Colonic mucosa (tissue), 4 donors: Measurements from ENCODE around the gene NR2F2. TPM values are rescaled to one million over a fixed set of nuclear protein-coding genes. Genes with fewer than 3 reads are reported as not detected.

ENCODE experiments used
- DNase-seq: peaks from one replicate; pipeline ENCODE4 v3.0.0-alpha.2; 2020
- H3K27ac ChIP-seq: fragments of 200-600 bp; one replicate; pipeline ENCODE4 v1.8.0; 2021
- H3K27me3 ChIP-seq: fragments of 200-600 bp; one replicate; pipeline ENCODE4 v1.8.0; 2021
- H3K36me3 ChIP-seq: fragments of 200-600 bp; one replicate; pipeline ENCODE4 v1.8.0; 2021
- H3K4me1 ChIP-seq: fragments of 200-600 bp; one replicate; pipeline ENCODE4 v1.8.0; 2021; ENCODE audit warnings: mild to moderate bottlenecking
- H3K4me3 ChIP-seq: fragments of 200-600 bp; one replicate; pipeline ENCODE4 v1.8.0; 2021
- H3K9ac ChIP-seq, 2 donors: one replicate each; pipeline ENCODE4 v1.7.0; 2013; ENCODE audit warnings: control low read depth in 2 of 2, low read depth in 2 of 2, low read length in 2 of 2
- H3K9me3 ChIP-seq: fragments of 200-600 bp; one replicate; pipeline ENCODE4 v1.8.0; 2021
- intact Hi-C: fragments of 100-400 bp; cut with DNase I; formaldehyde crosslinking; loops from one replicate; pipeline ENCODE4 v1.14.1; 2022
- total RNA-seq, 2 donors: library from RNA; stranded (reverse); fragmentation: NEBNext Ultra II Directional in 1 of 2; extraction: Animal tissue kit (Norgen Biotek cat#: 25700) in 1 of 2; gene quantifications; one replicate each; pipeline ENCODE4 v1.2.1, GENCODE V29; 2021
- TF ChIP-seq, protein P1 (sequence below): fragments of 200-600 bp; IDR thresholded peaks from one replicate; pipeline ENCODE4 v1.8.0; 2022; ENCODE audit warnings: antibody characterized with exemption, mild to moderate bottlenecking
- donor health status: healthy.
- donor health status: DM: no; HTN: no; CAD: no.
- donor health status: DM: no; HTN: no; CAD: no.

NR2F2 gene
- total RNA-seq, 2 donors from 2014 or later: 25.7 to 35.0 TPM

DNA sequence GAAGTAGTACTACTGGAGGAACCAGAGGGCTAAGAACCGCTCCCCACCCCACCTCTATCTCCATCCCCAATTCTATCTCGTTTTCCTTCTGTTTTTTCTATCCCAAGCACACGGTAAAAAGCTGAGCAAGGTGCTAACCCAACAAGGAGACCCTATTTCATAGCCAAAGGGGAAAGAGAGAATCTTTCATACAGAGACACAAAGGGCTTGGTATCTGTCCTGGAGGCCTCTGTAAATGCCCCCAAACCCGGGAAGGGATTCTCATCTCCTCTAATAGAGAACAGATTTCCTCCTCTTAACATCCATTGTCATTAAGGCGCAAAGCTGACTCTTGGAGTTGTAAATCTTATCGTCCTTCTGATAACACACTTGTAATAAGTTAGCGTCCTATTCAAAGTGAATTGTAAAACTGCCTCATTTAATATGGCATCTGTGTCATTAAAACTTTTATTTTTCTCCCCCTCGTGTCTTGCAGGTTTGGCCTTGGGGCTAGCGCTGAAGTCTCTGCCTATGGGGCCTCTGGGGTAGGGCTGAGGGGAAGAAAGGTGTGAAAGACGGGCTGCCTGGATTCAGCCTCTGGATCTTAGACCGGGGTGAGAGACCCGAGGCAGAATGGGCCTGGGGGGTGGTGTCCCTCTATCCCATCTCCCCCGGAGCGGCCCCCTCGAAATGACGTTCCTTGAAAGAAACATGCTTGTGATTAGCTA is 12.1 kb downstream of the NR2F2 start:
- DNase-seq: peak; percentile 22
- TF ChIP-seq, protein P1, sequence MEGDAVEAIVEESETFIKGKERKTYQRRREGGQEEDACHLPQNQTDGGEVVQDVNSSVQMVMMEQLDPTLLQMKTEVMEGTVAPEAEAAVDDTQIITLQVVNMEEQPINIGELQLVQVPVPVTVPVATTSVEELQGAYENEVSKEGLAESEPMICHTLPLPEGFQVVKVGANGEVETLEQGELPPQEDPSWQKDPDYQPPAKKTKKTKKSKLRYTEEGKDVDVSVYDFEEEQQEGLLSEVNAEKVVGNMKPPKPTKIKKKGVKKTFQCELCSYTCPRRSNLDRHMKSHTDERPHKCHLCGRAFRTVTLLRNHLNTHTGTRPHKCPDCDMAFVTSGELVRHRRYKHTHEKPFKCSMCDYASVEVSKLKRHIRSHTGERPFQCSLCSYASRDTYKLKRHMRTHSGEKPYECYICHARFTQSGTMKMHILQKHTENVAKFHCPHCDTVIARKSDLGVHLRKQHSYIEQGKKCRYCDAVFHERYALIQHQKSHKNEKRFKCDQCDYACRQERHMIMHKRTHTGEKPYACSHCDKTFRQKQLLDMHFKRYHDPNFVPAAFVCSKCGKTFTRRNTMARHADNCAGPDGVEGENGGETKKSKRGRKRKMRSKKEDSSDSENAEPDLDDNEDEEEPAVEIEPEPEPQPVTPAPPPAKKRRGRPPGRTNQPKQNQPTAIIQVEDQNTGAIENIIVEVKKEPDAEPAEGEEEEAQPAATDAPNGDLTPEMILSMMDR: no peak
- Histone ChIP-seq H3K27ac (peak overlapping the region; percentile 84), H3K9me3 (no peaks in the 10 kb centered on the region), H3K36me3 (no peaks in the 10 kb centered on the region), H3K4me1 (peaks cover 11% of the 10 kb centered on the region), H3K9ac (peak overlapping the region in 1 of 2 donors; percentile 83), H3K4me3 (no peak overlapping the region), H3K27me3 (no peaks in the 10 kb centered on the region)
- intact Hi-C loops: no loop called here

DNA sequence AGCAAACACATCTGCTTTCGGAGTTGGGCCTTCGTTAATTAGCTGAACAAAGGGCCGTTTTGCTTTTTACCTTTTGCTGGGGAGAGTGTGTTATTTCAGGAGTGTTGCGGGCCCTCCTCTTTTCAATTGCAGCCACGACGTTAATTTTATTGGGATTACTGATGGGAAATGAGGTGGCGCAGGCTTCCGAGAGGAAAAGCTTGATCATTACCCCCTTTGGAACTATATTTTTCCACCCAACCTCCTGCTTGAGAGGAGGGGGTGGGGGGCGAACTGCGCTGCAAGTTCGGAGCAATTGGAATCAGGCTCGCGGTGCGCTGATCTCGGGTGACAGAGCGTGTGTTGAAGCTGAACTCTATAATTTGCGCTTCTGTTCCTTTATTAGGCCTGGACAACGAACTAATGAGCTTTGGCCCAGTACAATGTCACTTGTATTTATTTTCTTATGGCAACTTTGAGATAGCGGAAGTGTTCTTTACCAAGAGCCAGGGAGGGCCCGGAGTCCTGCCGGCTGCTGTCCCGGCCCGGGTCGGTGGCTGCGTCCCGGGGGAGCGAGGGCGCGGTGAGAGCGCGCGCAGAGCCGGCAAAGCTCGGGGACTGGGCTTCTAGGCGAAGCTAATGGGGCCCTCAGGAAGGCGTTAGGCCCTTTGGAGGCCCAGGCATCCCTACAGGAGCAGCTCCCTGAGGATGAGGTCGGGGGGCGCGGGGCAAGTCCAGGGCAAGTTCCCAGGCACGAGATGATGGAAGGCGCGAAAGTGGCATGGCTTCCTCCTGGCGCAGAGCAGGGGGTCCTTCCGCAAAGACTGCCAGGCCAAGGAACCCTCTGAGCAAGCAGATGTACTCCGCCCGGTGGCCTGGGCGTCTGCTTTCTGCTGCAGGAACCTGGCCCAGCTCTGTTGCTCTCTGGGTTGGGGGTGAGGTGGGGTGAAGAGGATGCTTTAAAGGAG is 12.9 kb downstream of the NR2F2 start:
- Histone ChIP-seq H3K4me3 (no peak overlapping the region), H3K4me1 (peaks cover 11% of the 10 kb centered on the region), H3K27ac (peak overlapping the region; percentile 84), H3K36me3 (no peaks in the 10 kb centered on the region), H3K9ac (peak overlapping the region in 1 of 2 donors; percentile 83), H3K27me3 (no peaks in the 10 kb centered on the region), H3K9me3 (no peaks in the 10 kb centered on the region)
- intact Hi-C loops: no loop called here
- peak; percentile 17 for DNase-seq
- TF ChIP-seq, protein P1: no peak

DNA sequence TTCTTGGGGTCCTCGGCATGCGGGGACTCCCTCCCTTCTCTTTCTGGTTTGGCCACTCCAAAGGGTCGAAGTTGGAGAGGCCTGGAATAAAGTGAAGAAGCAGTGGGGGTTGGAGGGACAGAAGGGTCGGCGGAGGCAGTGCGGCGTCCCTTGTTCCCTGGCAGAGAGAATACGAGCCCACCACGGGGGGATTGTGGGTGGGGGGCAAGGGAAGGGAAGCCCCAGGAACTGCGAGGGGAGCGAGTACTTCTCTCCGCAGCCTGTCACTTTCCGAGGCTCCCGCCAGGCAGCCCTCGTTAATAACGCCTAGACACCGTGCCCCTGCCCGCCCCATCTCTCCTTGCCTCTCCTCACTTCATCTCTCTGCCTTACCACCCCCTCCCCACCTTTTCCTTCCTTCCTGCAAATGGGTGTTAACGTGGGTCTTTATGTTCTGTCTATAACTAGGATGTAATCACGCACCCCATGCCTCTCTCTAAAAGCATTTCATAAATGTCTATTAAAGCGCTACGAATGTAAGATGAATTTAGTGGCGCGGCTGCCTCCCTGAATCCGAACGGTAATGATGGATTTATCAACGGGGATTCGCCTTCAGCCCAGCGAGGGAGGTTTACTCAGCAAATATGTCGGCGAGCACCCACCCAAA is 13.7 kb downstream of the NR2F2 start:
- Histone ChIP-seq H3K9ac (peak overlapping the region in 1 of 2 donors; percentile 83), H3K36me3 (no peaks in the 10 kb centered on the region), H3K9me3 (no peaks in the 10 kb centered on the region), H3K4me1 (peaks cover 11% of the 10 kb centered on the region), H3K4me3 (no peak overlapping the region), H3K27me3 (no peaks in the 10 kb centered on the region), H3K27ac (peak overlapping the region; percentile 84)
- TF ChIP-seq, protein P1: no peak
- peak; percentile 16 for DNase-seq
- intact Hi-C loops: no loop called here

DNA sequence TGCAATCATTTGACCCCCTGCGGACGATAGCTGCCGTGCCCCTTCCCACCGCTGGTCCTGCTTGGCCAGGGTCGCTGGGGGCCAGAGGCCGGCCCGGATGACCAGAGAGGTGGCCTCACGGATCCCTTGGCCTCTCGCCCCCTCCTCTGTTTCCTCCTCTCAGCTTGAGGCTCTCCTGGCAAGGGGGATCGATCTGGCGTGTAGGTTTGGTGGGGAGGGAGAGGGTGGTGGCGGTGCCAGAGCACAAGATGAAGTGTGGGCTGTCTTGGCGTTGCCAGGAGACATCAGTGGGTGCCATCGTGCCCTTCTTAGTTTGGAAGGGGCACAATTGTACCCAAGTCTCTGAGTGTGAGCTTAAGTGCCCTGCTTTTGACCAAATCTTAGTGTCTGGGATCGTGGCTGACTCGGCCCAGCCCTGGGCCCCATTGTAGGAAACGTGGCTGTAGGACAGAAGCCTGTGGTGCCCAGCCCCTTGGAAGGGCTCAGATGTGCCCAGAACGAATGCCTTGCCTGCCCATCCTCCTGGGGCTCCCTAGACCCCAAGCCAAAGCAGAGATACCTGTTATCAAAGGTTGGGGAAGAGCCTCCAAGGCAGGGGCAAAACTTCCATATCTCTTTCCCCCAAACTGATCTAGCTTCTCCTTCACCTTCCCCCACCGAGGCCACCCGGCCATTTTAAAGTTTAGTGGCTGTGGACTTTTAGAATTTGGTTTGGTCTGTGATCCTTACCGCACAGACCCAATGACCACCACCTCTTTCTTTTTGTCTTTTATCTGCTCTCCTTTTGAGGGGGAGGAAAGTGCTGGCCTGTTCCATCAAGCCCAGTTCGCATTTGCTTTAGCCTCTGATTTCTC is 14.4 kb downstream of the NR2F2 start:
- H3K4me1 ChIP-seq: peaks cover 11% of the 10 kb centered on the region
- H3K9ac ChIP-seq: peak overlapping the region in 1 of 2 donors; percentile 27
- no peaks in the 10 kb centered on the region for H3K9me3 ChIP-seq
- H3K36me3 ChIP-seq: no peaks in the 10 kb centered on the region
- H3K4me3 ChIP-seq: peak overlapping the region; percentile 30
- peak overlapping the region; percentile 84 for H3K27ac ChIP-seq
- TF ChIP-seq, protein P1: no peak
- intact Hi-C loops: loop anchor here (5.0 kb wide), 1 partner anchor 1088 kb away; no protein-coding TSS in a partner anchor
- DNase-seq: peak; percentile 19
- H3K27me3 ChIP-seq: no peaks in the 10 kb centered on the region
